NCI-H69 (cell line): Measurements from ENCODE around the gene DEFB112.

Experiments used
- DNase-seq: peaks from one replicate; lab custom pipeline; 2025; lab: John Stamatoyannopoulos, UW

Gene DEFB112

GRCh38 chr6:49995278-49995677 is 54.5 kb downstream of the DEFB112 start:
- DNase-seq, result no peak
